ENCODE data around the gene FZD10.

FZD10 gene

GRCh38 chr12:130131801-130132200 lies 30.5 kb upstream of the FZD10 start:
- no peak for DNase-seq (ENCODE audit: low read depth in 2 of 2)

DNA sequence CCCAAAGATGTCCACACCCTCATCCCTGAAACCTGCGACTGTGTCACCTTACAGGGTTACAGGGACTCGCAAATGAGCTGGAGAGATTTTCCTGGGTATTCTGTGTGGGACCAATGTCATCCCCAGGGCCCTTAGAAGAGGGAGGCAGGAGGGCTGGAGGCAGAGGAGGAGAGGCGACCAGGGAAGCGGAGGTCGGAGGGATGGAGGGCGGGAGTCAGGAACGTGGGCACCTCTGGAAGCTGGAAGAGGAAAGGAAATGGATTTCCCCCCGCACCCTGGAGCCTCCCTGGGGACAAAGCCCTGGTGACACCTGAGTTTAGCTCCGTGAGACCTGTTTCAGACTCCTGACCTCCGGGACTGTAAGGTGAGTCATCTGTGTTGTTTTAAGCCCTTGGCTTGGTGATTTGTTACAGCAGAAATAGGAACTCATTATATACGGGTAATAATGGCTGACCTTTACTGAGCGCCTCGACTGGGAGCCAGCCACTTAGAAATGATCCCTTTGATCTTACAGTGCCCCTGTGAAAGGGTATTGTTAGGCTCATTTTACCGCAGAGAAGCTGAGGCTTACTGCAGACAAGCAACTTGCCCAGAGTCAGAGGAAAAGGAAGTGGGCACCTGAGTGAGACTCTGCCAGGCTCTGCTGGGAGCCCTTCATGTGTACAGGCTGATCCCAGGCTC lies 29.3 kb upstream of the FZD10 start:
- DNase-seq (ENCODE audit: low read depth in 2 of 2) = no peak

GRCh38 chr12:130133851-130134562 lies 28.3 kb upstream of the FZD10 start:
- DNase-seq (ENCODE audit: low read depth in 2 of 2) = no peak

DNA sequence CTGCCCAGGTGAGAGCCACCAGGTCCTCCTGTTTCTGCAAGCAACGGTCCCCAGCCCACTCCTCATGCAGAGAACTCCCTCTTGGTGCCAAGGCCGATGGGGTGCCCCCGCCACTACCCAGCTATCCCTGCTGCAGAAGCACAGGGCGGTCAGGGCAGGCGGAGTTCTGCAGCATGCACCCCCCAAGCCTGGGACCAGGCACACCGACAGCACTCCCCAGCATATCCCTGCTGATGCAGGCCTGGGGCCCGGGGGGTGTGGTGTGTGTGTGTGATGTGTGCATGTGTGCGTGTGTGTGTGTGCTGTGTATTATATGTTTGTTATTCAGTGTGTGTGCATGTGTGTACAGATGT lies 27.7 kb upstream of the FZD10 start:
- no peak for DNase-seq (ENCODE audit: low read depth in 2 of 2)

GRCh38 chr12:130136509-130137039 lies 25.7 kb upstream of the FZD10 start:
- DNase-seq (ENCODE audit: low read depth in 2 of 2) = no peak

- no peak for DNase-seq (ENCODE audit: low read depth in 2 of 2)
Measured at GRCh38 chr12:130137040-130138018, 24.9 kb upstream of the FZD10 start.

DNA sequence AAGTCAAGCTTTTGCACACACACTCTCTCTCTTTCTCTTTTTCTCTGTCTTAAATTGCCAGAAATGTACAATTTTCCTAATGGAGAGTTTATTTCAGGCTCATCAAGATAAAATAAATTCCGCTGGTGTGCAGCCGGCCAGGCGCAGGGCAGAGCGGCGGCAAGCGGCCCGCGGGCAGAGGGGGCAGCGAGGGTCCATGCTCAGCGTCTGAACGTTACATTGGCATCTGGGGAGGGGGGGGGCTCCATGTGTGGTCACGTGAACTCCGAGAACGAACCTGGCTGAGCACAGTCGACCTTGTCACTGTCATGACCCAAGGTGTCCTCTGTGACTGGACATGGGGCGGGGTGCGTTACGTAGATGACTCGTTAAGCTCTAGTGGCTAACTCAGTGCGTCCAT lies 23.8 kb upstream of the FZD10 start:
- no peak for DNase-seq (ENCODE audit: low read depth in 2 of 2)

DNA sequence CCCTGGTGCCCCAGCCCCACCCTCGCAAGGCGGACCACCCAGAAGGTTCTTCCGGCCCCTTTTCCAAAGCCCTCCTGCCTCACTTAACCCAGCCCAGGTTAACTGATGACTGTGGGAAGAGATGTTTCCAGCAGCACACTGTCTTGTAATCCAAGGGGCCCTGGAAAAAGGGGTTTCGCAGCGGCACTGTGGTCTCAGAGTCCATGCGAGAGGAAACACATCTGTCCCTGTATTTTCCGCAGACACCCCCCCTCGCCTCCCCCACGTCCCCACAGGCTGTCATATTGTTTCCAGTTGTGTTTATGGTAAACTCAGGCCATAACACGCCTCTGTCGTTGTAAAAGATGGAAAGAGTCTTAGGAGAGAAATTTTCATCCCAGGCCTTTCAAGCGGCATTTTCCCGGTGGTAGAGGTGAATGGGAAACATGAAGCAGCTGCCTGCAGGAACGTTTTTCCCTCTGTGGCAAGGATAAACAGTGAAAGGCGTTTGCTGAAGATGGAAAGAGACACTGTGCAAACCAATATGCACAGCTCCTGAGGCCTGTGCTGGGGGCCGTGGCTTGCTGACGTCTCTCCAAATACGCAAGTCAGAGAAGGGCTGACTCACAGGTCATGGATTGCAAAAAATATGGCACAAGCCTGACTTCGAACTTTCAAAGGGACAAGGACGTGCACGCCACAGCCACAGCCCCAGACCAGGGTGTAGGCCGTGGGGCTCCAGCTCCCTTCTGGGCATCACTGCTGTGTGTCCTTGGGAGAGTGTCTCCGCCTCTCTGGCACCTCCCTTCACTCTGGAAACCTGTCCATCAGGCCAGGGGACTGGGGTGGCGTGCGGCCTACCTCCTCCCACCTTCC lies 22.5 kb upstream of the FZD10 start:
- no peak for DNase-seq (ENCODE audit: low read depth in 2 of 2)

GRCh38 chr12:130141105-130141504 lies 21.2 kb upstream of the FZD10 start:
- DNase-seq (ENCODE audit: low read depth in 2 of 2) = no peak

GRCh38 chr12:130141901-130142683 lies 20.2 kb upstream of the FZD10 start:
- DNase-seq (ENCODE audit: low read depth in 2 of 2) = no peak

- no peak for DNase-seq (ENCODE audit: low read depth in 2 of 2)
Measured at GRCh38 chr12:130142736-130143135, 19.5 kb upstream of the FZD10 start.

DNA sequence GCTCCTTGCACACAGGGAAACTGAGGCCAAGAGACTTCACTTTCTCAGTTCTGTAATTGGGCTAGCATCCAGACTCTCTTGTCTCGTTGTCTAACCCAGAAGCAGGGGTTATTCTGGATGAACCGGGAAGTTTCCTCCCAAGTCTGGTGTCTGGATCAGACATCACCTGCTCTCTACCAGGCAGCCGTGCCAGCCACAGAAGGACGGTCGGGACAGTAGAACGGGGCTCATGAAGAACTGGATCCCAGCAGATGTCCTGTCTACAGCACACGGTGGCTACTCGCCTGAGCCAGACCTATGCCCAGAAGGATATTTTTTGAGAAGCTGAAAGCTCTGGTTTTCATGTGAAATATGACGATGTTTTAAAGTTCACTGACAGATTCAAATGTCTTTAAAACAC lies 19.1 kb upstream of the FZD10 start:
- DNase-seq (ENCODE audit: low read depth in 2 of 2) = no peak

DNA sequence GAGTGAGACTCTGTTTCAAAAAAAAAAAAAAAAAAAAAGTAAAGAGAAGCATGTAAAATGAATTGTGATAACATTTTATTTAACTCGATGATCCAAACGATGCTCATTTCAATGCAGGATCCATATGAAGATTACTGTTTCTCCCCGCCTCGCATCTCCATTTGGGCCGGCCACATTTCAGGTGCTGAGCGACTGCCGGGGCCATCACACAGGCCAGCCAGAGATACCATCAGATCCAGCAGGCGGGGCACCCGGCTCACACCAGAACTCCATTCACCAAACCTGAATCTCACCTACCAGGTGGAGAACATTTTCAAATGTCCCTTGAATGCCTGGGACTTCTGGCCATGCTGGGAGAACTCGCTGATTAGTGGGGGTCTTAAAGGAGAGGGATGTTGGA lies 18.0 kb upstream of the FZD10 start:
- DNase-seq (ENCODE audit: low read depth in 2 of 2) = no peak

DNA sequence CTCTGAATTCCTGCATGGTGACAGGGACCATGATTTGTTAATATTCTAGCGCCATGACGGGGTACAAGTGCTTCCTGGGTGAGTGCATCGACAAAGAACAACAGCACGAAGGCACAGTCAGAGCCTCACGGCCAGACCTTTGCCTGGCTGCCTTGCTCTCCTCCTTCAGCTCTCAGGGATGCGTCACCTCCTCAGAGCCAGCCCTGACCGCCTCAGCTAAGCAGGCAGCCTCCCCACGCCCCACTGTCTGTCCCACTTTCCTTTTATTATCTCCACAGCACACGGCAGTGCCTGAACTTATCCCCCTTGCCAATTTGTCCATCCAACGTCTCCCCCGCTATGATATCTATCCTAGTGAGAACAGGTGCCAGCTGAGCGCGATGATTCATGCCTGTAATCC lies 16.5 kb upstream of the FZD10 start:
- no peak for DNase-seq (ENCODE audit: low read depth in 2 of 2)

- no peak for DNase-seq (ENCODE audit: low read depth in 2 of 2)
Measured at GRCh38 chr12:130146176-130146931, 15.9 kb upstream of the FZD10 start.

DNA sequence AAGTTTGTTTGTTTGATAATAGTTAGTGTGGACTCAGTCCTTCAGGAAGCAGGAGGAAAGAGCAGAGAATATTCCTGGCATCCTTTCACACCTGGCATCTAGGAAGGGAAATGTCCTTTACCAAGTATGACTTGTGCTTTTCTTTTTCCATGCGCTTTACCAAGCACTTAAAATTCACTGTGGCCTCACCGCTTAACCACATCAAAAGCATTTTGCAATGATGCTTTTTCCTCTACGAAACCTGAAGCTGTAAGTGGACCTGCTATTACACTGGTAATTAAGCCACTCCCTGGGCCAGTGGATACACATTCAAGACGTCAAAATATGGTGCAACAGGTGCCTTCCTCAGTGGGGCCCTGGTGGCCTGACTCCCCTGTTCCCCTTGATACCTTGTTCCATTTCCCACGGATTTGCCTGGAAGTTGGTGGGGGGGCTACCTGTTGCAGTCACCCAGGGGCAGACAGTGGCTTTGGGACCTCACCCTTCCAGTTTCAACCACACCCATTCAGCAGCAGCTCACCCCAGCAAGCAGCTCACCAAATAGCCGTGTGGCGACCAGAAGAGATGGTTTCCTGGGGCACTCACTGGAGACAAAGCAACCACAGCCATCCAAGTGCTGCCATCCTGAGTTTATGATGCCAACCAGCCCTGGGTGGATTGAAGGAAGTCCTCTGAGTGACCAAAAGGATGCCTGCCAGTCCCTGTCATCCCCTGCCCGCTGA lies 14.2 kb upstream of the FZD10 start:
- no peak for DNase-seq (ENCODE audit: low read depth in 2 of 2)

DNA sequence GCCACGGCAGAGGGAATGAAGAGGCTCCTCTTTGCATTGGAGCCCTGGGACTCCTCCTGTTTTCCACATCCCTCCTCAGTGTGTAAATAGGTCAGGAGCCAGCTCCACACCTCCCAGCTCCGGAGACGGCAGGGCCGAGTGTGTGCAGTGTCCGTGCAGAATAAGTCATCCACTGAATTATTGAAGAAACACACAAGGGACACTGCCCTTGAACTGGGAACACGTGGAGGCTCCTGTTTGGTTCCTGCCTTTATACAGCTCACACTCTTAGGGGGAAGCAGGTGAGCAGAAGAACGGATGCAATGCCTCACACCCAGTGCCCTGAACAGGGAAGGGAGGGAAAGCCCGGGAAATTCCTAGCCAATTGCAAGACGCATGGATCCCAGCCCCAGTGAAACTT lies 10.4 kb upstream of the FZD10 start:
- no peak for DNase-seq (ENCODE audit: low read depth in 2 of 2)

GRCh38 chr12:130152386-130152785 lies 9.9 kb upstream of the FZD10 start:
- no peak for DNase-seq (ENCODE audit: low read depth in 2 of 2)

- DNase-seq (ENCODE audit: low read depth in 2 of 2) = no peak
Measured at GRCh38 chr12:130153803-130154202, 8.5 kb upstream of the FZD10 start.
